ENCODE results near the gene ZSCAN18.
A peak's percentile ranks its signal among the peaks of the same experiment; 100 is the strongest.

ZSCAN18 gene

DNA sequence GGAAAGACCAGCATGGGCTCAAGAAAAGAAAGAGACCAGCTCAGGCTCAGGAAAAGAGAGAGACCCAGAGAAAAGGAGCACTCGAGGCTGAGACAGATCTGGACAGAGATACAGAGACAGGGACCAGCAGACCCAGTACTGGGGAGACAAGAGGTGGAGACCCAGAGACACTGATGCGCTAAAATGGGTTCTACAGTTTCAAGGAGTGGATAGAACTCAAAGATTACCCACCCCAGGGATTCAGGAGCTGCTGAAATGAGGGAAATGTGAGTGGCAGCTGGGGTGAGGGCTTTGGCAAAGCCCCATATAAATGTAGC, 609 bp upstream of the ZSCAN18 start:
- H3K27me3 ChIP-seq: no peaks in the 10 kb centered on the region
- peak overlapping the region; percentile 67 to 68 for H3K4me3 ChIP-seq (ENCODE audit: low read depth in 1 of 2, low read length in 1 of 2)
- TF ChIP-seq, protein P1, sequence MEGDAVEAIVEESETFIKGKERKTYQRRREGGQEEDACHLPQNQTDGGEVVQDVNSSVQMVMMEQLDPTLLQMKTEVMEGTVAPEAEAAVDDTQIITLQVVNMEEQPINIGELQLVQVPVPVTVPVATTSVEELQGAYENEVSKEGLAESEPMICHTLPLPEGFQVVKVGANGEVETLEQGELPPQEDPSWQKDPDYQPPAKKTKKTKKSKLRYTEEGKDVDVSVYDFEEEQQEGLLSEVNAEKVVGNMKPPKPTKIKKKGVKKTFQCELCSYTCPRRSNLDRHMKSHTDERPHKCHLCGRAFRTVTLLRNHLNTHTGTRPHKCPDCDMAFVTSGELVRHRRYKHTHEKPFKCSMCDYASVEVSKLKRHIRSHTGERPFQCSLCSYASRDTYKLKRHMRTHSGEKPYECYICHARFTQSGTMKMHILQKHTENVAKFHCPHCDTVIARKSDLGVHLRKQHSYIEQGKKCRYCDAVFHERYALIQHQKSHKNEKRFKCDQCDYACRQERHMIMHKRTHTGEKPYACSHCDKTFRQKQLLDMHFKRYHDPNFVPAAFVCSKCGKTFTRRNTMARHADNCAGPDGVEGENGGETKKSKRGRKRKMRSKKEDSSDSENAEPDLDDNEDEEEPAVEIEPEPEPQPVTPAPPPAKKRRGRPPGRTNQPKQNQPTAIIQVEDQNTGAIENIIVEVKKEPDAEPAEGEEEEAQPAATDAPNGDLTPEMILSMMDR (IDR thresholded peaks at IDR 0.05): no peak
- no peaks in the 10 kb centered on the region for H3K36me3 ChIP-seq
- H3K9me3 ChIP-seq: no peaks in the 10 kb centered on the region
- peak overlapping the region; percentile 81 for H3K27ac ChIP-seq
- peaks cover 0 to 8% of the 10 kb centered on the region in 2 experiments for H3K4me1 ChIP-seq (ENCODE audit: control insufficient read depth in 1 of 2, insufficient read depth in 1 of 2, low read depth in 1 of 2, low read length in 1 of 2)

DNA sequence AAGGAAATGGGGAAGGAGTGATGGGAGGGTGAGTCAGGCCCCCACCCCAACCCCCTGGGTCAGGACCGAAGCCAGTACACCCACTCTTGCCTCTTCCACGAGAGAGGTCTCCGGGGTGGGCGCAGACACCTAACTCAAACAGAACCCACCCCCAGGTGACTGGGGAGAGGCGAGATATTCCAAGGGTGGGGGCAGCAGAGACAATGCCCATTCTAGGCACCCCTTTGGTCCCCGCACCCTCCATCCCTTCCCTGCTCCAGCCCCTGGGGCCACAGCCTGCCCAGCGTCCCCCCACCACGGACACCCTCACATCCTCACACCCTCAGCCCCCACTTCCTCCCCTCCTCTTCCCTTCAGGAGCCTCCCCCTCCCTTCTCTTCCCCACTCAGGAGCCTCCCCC, 682 bp downstream of the ZSCAN18 start:
- H3K9me3 ChIP-seq: no peaks in the 10 kb centered on the region
- H3K27me3 ChIP-seq: no peaks in the 10 kb centered on the region
- TF ChIP-seq, protein P1 (IDR thresholded peaks at IDR 0.05): no peak
- peaks cover 0 to 8% of the 10 kb centered on the region in 2 experiments for H3K4me1 ChIP-seq (ENCODE audit: control insufficient read depth in 1 of 2, insufficient read depth in 1 of 2, low read depth in 1 of 2, low read length in 1 of 2)
- H3K27ac ChIP-seq: no peak overlapping the region
- H3K4me3 ChIP-seq (ENCODE audit: low read depth in 1 of 2, low read length in 1 of 2): peak overlapping the region; percentile 67 to 68
- no peaks in the 10 kb centered on the region for H3K36me3 ChIP-seq

DNA sequence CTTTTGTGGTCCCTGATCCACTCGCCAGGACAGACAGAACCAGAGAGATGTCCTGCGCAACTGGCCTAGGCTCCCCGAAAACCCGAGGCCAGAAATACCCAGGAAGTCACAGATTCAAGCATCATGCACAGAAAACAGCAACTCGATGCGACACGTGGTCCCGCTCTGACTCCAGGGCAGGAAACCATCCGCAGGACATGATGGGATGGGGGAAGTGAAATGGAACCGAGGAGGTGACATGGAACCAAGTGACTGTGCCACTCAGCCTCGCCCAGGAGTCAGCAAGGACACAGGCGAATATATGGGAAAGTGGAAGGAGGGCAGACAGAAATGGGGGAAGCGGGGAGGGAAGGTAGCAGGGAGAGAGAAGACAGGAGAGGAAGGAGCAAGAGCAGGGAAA, 1.1 kb downstream of the ZSCAN18 start:
- TF ChIP-seq, protein P1 (IDR thresholded peaks at IDR 0.05): no peak
- peaks cover 0 to 8% of the 10 kb centered on the region in 2 experiments for H3K4me1 ChIP-seq (ENCODE audit: control insufficient read depth in 1 of 2, insufficient read depth in 1 of 2, low read depth in 1 of 2, low read length in 1 of 2)
- no peak overlapping the region for H3K4me3 ChIP-seq (ENCODE audit: low read depth in 1 of 2, low read length in 1 of 2)
- H3K27ac ChIP-seq: no peak overlapping the region
- no peaks in the 10 kb centered on the region for H3K27me3 ChIP-seq
- no peaks in the 10 kb centered on the region for H3K9me3 ChIP-seq
- H3K36me3 ChIP-seq: no peaks in the 10 kb centered on the region

DNA sequence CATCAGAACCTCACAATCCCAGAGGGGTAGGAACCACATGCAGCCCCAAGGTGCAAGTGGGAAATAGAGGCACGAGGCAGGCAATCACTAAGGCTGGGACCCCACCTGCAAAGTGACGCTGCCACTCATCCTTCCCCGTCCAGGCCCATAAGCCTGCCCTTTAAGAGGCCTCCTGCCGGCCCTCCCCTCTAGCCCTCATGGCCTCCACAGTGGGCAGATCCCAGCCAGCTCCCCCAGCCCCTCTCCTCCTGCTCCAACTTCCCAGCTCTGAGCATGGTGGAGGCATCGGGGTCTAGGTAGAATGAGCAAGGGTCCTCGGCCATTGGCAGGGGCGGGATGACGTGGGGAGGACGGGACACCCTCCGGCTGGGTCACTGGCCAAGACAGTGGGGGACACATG, 2.7 kb downstream of the ZSCAN18 start:
- Histone ChIP-seq H3K27ac (no peak overlapping the region), H3K36me3 (no peaks in the 10 kb centered on the region), H3K27me3 (no peaks in the 10 kb centered on the region)

DNA sequence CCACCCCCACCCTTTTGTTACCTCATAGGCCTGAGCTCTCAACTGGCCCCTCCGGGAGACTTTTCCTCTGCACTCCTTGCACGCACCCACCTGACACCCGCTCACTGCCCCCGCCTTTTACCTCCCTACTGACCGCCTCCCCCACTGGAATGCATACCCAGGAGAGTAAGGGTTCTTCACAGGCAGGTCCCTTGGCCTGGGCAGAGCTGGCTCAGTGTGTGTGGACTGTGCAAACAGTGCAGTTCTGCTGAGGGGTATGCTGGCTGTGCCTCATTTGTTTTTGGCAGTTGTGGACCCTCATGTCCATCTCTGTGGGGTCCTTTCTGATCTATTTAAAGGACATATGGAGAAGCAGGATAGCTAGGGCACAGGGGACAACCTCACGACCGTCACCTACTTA, 5.0 kb downstream of the ZSCAN18 start:
- no peak overlapping the region for H3K4me3 ChIP-seq (ENCODE audit: low read depth in 1 of 2, low read length in 1 of 2)
- TF ChIP-seq, protein P1 (IDR thresholded peaks at IDR 0.05): no peak
- no peak overlapping the region for H3K27ac ChIP-seq
- no peaks in the 10 kb centered on the region for H3K36me3 ChIP-seq
- H3K9me3 ChIP-seq: peaks cover 10% of the 10 kb centered on the region
- H3K4me1 ChIP-seq (ENCODE audit: control insufficient read depth in 1 of 2, insufficient read depth in 1 of 2, low read depth in 1 of 2, low read length in 1 of 2): peaks cover 0 to 4% of the 10 kb centered on the region in 2 experiments
- no peaks in the 10 kb centered on the region for H3K27me3 ChIP-seq

More for the DNA sequence above, 2.7 kb downstream of the ZSCAN18 start:
- Histone ChIP-seq H3K9me3 (no peaks in the 10 kb centered on the region), H3K4me1 (ENCODE audit: control insufficient read depth in 1 of 2, insufficient read depth in 1 of 2, low read depth in 1 of 2, low read length in 1 of 2) (peaks cover 0 to 8% of the 10 kb centered on the region in 2 experiments), H3K4me3 (ENCODE audit: low read depth in 1 of 2, low read length in 1 of 2) (no peak overlapping the region)
- TF ChIP-seq, protein P1 (IDR thresholded peaks at IDR 0.05): no peak

Measured in neutrophil (primary cell).